ENCODE results near the gene DNAJC22.
A peak's percentile ranks its signal among the peaks of the same experiment; 100 is the strongest.
"Not testable (repeated sequence)": the region's sequence is repeated elsewhere in the genome, so short reads cannot be mapped to it uniquely, and the experiment has no call there.

DNAJC22 gene

GRCh38 chr12:49346659-49347310 lies at the start of gene DNAJC22:
DNAJC22 (plus strand) TSS chr12:49346888; CDS start chr12:49348873, 1,985 bp downstream.
- DNase-seq: peak; percentile 64 to 69

DNA sequence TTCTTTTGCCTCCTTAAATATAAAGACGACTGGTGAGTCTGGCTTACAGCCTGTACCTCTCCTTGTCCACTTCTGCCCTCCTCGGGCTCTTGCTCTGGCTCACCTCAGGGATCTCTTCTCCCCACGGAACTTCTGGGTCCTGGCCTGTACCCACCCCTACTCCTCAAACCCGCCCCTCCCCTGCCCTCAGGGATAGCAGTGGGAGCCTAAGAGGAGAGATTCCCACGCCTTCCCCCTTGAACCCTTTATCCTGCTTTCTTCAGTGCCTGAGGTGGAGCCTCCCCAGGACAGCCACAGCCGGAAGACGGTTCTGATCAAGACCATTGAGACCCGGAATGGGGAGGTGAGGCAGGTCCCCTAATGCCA lies 49.0 kb upstream of the DNAJC22 start:
- DNase-seq: no peak

GRCh38 chr12:49298160-49298559 lies 48.5 kb upstream of the DNAJC22 start:
- peak in 1 of 2 experiments; percentile 26 for DNase-seq

- DNase-seq: peak; percentile 59 to 64
These were observed 44.9 kb upstream of the DNAJC22 start for GRCh38 chr12:49301760-49302159.

- DNase-seq: no peak
These were observed 42.5 kb upstream of the DNAJC22 start for GRCh38 chr12:49304161-49304560.

GRCh38 chr12:49305762-49306510 lies 40.8 kb upstream of the DNAJC22 start:
- DNase-seq: no peak

GRCh38 chr12:49309386-49309785 lies 37.3 kb upstream of the DNAJC22 start:
- no peak for DNase-seq

DNA sequence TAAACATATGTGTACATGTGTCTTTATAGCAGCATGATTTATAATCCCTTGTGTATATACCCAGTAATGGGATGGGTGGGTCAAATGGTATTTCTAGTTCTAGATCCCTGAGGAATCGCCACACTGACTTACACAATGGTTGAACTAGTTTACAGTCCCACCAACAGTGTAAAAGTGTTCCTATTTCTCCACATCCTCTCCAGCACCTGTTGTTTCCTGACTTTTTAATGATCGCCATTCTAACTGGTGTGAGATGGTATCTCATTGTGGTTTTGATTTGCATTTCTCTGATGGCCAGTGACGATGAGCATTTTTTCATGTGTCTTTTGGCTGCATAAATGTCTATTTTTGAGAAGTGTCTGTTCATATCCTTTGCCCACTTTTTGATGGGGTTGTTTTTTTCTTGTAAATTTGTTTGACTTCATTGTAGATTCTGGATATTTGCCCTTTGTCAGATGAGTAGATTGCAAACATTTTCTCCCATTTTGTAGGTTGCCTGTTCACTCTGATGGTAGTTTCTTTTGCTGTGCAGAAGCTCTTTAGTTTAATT lies 36.2 kb upstream of the DNAJC22 start:
- DNase-seq: not testable (repeated sequence)

GRCh38 chr12:49314811-49315210 lies 31.9 kb upstream of the DNAJC22 start:
- no peak for DNase-seq

- not testable (repeated sequence) for DNase-seq
These were observed 29.6 kb upstream of the DNAJC22 start for GRCh38 chr12:49317118-49317517.

GRCh38 chr12:49320411-49321103 lies 26.1 kb upstream of the DNAJC22 start:
- DNase-seq: not testable (repeated sequence)

GRCh38 chr12:49322367-49322707 lies 24.4 kb upstream of the DNAJC22 start:
- DNase-seq: peak; percentile 60 to 65

DNA sequence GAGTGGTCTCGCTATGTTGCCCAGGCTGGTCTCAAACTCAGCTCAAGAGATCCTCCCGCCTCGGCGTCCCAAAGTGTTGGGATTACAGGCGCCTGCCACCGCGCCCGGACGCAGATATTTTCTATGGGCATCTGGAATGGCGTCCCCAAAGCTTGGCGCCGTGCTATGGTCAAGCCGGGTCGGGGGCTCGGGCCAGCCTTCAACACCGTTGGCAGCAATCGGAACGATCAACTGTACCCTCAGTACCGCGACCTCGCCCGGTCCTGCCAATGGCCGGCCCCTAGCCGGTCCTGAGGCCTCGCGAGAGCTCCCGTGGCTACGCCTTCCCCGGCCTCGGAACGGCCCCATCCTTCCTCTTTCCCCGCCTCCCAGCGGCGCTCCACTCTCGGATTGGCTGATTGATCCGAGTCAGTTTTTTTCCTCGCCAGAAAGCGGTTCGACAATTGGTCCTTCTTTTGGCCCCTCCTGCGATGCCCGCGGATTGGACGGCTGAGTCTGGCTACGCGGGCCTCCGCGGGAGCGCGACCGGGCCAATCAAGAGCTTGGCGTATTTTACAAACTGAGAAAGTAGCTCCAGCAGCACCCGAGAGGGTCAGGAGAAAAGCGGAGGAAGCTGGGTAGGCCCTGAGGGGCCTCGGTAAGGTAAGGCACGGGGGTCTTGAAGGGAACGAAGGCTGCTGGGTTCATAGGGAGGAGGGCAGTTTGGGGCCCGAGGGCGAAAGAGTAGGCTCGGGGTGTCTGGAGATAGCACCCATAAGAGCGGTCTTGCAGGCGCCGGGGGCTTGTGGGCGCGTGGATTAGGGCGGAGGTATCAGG lies 23.8 kb upstream of the DNAJC22 start, which contains the start of gene TROAP:
Gene TROAP (plus strand): TSS at position 548 of the 816 bp plus-strand sequence. CDS start 354 bp downstream, outside the sequence.
- DNase-seq: peak; percentile 98

- no peak for DNase-seq
These were observed 23.1 kb upstream of the DNAJC22 start for GRCh38 chr12:49323524-49324097.

DNA sequence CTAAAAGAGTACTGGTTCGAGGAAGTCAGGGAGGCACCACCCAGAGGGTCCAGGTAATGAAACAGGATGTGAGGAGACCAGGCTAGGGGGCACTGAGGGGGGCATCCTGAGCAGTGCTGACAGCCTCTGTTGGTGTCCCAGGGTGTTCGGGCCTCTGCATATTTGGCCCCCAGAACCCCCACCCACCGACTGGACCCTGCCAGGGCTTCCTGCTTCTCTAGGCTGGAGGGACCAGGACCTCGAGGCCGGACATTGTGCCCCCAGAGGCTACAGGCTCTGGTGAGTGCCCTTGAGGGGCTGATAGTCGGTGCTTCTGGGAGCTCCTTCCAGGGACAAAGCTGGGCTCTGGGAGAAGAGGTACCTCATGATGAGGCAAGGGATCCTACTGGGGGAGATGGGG lies 21.1 kb upstream of the DNAJC22 start:
- DNase-seq: no peak

DNA sequence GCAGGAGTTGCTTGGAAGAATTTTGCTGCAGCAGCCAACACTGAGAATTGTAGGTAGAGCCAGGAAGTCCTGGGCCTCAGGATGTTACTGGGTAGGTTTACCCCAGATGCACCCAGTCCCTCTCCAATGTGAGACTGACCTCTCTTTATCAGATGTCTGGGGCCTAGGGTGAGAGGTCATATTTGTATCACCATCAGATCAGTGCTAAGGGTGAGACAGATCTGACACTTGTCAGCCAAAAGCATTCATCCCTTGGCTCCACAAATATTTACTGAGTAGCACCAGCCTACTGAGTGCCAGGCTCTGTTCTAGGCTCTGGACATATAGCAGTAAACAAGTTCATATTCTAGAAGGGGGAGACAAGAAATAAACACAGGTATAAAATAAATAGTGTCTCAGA lies 19.3 kb upstream of the DNAJC22 start:
- DNase-seq: no peak

DNA sequence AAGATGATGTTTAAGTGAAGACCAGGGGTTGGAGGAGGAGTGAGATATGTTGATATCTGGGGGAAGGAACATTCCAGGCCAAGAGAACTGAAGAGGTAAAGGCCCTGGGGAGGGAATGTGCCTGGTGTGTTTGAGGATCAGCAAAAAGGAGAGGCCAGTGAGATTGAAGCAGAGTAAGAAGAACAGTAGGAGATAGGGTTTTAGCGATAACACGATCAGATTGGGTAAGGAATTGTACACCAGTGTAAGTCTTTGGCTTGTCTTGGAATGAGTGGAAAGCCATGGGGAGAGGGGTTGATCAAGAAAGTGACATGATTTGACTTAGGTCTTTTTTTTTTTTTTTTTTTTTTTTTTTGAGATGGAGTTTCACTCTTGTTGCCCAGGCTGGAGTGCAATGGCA lies 18.8 kb upstream of the DNAJC22 start:
- no peak for DNase-seq

DNA sequence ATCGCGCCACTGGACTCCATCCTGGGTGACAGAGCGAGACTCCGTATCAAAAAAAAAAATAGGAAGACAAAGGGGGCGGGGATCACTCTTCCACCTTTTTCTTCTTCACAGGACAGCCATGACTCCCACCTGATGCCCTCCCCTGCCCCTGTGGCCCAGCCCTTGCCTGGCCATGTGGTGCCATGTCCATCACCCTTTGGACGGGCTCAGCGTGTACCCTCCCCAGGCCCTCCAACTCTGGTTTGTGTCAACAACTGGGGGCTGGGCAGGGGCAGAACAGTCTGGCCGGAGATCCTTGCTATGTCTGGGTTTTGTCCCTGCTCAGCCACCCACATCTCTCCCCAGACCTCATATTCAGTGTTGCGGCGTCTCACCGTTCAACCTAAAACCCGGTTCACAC lies 17.9 kb upstream of the DNAJC22 start:
- no peak for DNase-seq

DNA sequence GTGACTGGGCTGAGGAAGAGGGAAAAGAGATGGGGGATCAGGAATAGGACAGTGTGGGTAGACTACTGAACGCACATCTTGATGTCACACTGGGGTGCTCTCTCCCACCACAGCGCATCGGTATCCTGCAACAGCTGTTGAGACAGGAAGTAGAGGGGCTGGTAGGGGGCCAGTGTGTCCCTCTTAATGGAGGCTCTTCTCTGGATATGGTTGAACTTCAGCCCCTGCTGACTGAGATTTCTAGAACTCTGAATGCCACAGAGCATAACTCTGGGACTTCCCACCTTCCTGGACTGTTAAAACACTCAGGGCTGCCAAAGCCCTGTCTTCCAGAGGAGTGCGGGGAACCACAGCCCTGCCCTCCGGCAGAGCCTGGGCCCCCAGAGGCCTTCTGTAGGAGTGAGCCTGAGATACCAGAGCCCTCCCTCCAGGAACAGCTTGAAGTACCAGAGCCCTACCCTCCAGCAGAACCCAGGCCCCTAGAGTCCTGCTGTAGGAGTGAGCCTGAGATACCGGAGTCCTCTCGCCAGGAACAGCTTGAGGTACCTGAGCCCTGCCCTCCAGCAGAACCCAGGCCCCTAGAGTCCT lies 16.6 kb upstream of the DNAJC22 start:
- no peak for DNase-seq

DNA sequence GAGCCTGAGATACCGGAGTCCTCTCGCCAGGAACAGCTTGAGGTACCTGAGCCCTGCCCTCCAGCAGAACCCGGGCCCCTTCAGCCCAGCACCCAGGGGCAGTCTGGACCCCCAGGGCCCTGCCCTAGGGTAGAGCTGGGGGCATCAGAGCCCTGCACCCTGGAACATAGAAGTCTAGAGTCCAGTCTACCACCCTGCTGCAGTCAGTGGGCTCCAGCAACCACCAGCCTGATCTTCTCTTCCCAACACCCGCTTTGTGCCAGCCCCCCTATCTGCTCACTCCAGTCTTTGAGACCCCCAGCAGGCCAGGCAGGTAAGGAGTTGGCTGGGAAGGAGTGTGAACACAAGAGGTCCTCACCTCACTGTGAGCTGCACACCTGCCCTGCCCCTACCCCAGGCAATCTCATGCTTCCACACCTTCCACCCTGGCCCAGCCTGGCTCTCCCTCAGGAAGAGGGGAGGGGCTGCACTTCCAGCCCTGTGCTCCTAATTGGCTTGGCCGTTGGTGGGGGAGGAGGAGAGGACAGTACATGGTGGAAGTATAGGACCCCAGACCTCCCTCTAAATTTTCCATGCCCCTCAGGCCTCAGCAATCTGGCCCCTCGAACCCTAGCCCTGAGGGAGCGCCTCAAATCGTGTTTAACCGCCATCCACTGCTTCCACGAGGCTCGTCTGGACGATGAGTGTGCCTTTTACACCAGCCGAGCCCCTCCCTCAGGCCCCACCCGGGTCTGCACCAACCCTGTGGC lies 15.9 kb upstream of the DNAJC22 start:
- no peak for DNase-seq
